Mesothelial cell of epicardium (in vitro differentiated cells): Measurements from ENCODE around the gene INCA1. TPM values are rescaled to one million over a fixed set of nuclear protein-coding genes. Genes with fewer than 3 reads are reported as not detected.

Experiments used
- DNase-seq, 2 experiments: peaks; one replicate each; pipeline ENCODE4 v3.0.0; 2021; ENCODE audit warnings: low spot score in 2 of 2; ENCODE audit not compliant: unreplicated experiment in 2 of 2
- H3K27ac Mint-ChIP-seq: 2 replicates; pipeline ENCODE4 v1.8.0; 2021; ENCODE audit warnings: mixed read lengths
- H3K27me3 Mint-ChIP-seq: 2 replicates; pipeline ENCODE4 v1.8.0; 2021; ENCODE audit warnings: low read depth, mixed read lengths
- H3K36me3 Mint-ChIP-seq: 2 replicates; pipeline ENCODE4 v1.8.0; 2021; ENCODE audit warnings: mixed read lengths
- H3K4me1 Mint-ChIP-seq: 2 replicates; pipeline ENCODE4 v1.8.0; 2021; ENCODE audit warnings: mixed read lengths
- H3K4me3 Mint-ChIP-seq: 2 replicates; pipeline ENCODE4 v1.8.0; 2021; ENCODE audit warnings: mild to moderate bottlenecking, moderate library complexity, mixed read lengths
- H3K9me3 Mint-ChIP-seq: 2 replicates; pipeline ENCODE4 v1.8.0; 2021; ENCODE audit warnings: mixed read lengths
- total RNA-seq: library from RNA; stranded (reverse); gene quantifications from 3 replicates; pipeline ENCODE4 v1.2.1, GENCODE V29; 2021
- TF ChIP-seq, protein P1 (sequence below): fragments of 200-600 bp; sonication (generic); IDR thresholded peaks from one replicate; pipeline ENCODE4 v1.5.0; 2021; ENCODE audit warnings: antibody characterized with exemption; ENCODE audit not compliant: unreplicated experiment

The INCA1 gene
- total RNA-seq, 1 donor from 2014 or later = 2.7 TPM

DNA sequence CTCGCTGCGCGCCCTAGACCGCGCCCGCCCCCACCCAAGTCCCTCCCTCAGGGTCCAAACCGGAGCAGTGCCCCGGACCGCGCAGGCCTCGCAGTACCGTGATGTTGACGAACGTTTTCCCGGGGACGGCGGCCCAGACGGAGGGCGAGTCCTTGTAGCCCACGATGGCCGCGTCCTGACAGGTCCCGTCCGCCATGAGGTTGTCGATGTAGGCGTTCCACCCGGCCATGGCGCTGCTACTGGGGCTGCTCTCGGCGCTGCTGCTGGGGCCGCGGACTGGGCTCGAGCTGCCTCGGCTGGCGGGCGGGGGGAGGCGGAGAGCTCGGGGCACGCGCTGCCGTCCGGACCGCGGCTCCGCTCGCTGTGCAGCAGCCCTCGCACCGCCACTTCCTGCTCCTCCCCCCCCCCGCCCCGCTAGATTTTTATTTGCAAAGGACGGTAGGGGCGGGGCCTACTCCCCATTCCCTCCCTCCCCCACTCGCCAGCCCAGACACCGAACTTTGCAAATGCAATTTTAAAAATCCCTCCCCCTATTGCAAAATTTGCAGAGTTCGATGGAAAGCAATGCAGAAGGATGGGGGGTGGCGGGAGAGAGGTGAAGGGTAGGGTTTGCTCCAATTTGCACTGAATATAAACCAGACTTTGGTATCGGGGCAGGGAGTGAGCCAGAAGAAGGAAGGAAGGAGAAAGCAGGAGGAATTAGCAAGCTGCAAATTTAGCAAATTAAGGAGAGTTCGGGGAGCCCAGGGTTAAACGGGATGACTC is 49.0 kb downstream of the INCA1 start, which contains the start of gene PFN1:
TSS of gene PFN1 (minus strand) at position 365 of the 765 bp plus-strand sequence. CDS start at position 229, 136 bp downstream.
- no peaks in the 10 kb centered on the region for H3K27me3 Mint-ChIP-seq
- TF ChIP-seq, protein P1, sequence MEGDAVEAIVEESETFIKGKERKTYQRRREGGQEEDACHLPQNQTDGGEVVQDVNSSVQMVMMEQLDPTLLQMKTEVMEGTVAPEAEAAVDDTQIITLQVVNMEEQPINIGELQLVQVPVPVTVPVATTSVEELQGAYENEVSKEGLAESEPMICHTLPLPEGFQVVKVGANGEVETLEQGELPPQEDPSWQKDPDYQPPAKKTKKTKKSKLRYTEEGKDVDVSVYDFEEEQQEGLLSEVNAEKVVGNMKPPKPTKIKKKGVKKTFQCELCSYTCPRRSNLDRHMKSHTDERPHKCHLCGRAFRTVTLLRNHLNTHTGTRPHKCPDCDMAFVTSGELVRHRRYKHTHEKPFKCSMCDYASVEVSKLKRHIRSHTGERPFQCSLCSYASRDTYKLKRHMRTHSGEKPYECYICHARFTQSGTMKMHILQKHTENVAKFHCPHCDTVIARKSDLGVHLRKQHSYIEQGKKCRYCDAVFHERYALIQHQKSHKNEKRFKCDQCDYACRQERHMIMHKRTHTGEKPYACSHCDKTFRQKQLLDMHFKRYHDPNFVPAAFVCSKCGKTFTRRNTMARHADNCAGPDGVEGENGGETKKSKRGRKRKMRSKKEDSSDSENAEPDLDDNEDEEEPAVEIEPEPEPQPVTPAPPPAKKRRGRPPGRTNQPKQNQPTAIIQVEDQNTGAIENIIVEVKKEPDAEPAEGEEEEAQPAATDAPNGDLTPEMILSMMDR = no peak
- H3K4me3 Mint-ChIP-seq = peak within 1 kb of the TSS; percentile 93
- H3K36me3 Mint-ChIP-seq = peaks cover 8% of the 10 kb centered on the region
- peak within 1 kb of the TSS; percentile 99 for H3K27ac Mint-ChIP-seq
- DNase-seq = peak; percentile 76 to 77
- no peaks in the 10 kb centered on the region for H3K9me3 Mint-ChIP-seq
- H3K4me1 Mint-ChIP-seq = peaks cover 41% of the 10 kb centered on the region

DNA sequence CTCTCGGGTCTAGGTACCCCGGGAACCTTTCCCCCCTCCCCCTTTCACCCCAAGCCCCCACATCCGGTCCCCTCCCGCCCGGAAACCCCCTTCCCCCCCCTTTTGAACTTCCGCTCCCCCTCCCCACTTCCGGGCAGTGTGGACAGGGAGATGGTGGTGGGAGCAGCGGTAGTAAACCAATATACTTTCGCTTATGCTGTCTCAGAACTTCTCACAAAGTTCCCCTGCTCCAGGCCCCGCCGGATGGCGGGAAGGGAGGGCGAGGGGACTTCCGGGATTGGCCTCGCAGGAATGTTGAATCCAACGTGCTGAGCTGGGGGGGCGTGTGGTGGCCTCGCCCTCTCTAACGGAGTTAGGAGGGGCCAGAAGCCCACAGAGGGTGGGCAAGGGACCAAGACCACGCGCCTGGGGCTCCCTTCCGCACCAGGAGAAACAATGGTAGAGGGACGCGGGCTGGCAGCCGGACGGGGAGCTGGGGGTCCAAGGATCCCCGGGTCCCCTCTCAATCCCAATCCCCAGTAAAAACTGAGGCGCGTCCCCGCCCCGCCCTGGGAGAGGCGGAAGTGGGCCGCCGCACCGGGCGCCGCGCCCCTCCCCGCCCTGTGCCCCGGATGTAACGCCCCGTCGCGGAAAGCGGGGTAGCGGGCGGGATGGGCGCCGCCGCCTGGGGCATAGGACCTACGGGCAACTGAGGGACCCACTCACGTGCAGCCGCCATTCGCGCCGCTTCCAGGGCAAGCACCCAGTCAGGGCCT is 49.7 kb downstream of the INCA1 start:
- H3K36me3 Mint-ChIP-seq = peaks cover 8% of the 10 kb centered on the region

DNA sequence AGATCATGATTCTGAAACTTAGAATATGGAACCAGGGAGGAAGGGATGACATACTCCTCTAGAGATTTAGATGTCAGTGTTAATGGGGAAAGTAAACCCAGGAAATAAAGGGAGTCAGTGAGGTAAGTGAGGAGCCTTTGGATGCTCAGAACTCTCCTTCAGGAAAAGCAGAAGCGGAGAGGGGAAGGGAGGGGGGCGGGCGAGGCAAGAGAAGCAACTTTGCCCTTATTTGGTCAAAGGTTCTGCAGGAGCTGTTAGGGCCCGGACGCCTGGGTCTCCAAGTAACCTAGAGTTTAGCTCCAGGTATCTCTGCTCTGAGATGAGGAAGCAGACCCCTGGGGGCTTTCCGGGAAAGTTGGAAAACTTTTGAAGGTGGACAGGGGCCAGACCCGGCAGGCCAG is 50.3 kb downstream of the INCA1 start:
- peak overlapping the region; percentile 93 for H3K4me3 Mint-ChIP-seq
- H3K9me3 Mint-ChIP-seq = no peaks in the 10 kb centered on the region
- H3K36me3 Mint-ChIP-seq = peaks cover 8% of the 10 kb centered on the region
- no peak for DNase-seq
- no peaks in the 10 kb centered on the region for H3K27me3 Mint-ChIP-seq
- TF ChIP-seq, protein P1 = no peak
- H3K4me1 Mint-ChIP-seq = peaks cover 41% of the 10 kb centered on the region
- H3K27ac Mint-ChIP-seq = peak overlapping the region; percentile 93

More for the DNA sequence above, 49.7 kb downstream of the INCA1 start:
- peak overlapping the region; percentile 98 for H3K27ac Mint-ChIP-seq
- H3K4me3 Mint-ChIP-seq = peak overlapping the region; percentile 93
- peak; percentile 56 to 71 for DNase-seq
- no peaks in the 10 kb centered on the region for H3K9me3 Mint-ChIP-seq
- TF ChIP-seq, protein P1 = no peak
- no peaks in the 10 kb centered on the region for H3K27me3 Mint-ChIP-seq
- peaks cover 41% of the 10 kb centered on the region for H3K4me1 Mint-ChIP-seq

- Mint-ChIP-seq H3K4me3 (peak overlapping the region; percentile 93), H3K4me1 (peaks cover 42% of the 10 kb centered on the region), H3K36me3 (peaks cover 8% of the 10 kb centered on the region), H3K9me3 (no peaks in the 10 kb centered on the region), H3K27ac (peak overlapping the region; percentile 93), H3K27me3 (no peaks in the 10 kb centered on the region)
- DNase-seq = no peak
- TF ChIP-seq, protein P1 = no peak
These were observed 50.9 kb downstream of the INCA1 start for GRCh38 chr17:4946312-4946976.

DNA sequence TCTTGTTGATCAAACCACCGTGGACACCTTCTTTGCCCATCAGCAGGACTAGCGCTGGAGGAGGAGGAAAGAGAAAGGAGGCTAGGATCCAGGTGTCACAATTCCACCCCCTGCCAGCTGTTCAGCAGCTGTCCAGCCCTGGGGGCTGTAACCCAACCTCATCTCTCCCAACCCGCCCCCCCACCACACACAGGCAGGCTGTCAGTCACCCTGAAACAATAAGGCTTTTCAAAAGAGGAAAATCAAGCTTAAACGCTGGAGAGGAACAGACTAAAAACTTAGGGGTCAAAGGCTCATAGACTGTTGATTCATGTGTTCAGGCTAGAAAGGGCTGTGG is 51.4 kb downstream of the INCA1 start:
- H3K9me3 Mint-ChIP-seq = no peaks in the 10 kb centered on the region
- peaks cover 42% of the 10 kb centered on the region for H3K4me1 Mint-ChIP-seq
- H3K4me3 Mint-ChIP-seq = peak overlapping the region; percentile 93
- peaks cover 8% of the 10 kb centered on the region for H3K36me3 Mint-ChIP-seq
- TF ChIP-seq, protein P1 = no peak
- DNase-seq = no peak
- no peaks in the 10 kb centered on the region for H3K27me3 Mint-ChIP-seq
- peak overlapping the region; percentile 93 for H3K27ac Mint-ChIP-seq
